PC-3 (cell line): Measurements from ENCODE around the gene SKA1.
A peak's percentile ranks its signal among the peaks of the same experiment; 100 is the strongest.

Experiments used
- EZH2phosphoT487 ChIP-seq: fragments of 300-600 bp; sonication (generic); IDR thresholded peaks from 2 replicates; pipeline ENCODE4 v1.6.1; 2018; ENCODE audit warnings: mild to moderate bottlenecking, antibody characterized with exemption, low read length, borderline replicate concordance
- TF ChIP-seq, protein P1 (sequence below): fragments of 300-600 bp; sonication (generic); conservative IDR thresholded peaks from 2 replicates; pipeline ENCODE4 v1.5.1; 2017; ENCODE audit warnings: antibody characterized with exemption, low read depth, mild to moderate bottlenecking, low read length

DNA sequence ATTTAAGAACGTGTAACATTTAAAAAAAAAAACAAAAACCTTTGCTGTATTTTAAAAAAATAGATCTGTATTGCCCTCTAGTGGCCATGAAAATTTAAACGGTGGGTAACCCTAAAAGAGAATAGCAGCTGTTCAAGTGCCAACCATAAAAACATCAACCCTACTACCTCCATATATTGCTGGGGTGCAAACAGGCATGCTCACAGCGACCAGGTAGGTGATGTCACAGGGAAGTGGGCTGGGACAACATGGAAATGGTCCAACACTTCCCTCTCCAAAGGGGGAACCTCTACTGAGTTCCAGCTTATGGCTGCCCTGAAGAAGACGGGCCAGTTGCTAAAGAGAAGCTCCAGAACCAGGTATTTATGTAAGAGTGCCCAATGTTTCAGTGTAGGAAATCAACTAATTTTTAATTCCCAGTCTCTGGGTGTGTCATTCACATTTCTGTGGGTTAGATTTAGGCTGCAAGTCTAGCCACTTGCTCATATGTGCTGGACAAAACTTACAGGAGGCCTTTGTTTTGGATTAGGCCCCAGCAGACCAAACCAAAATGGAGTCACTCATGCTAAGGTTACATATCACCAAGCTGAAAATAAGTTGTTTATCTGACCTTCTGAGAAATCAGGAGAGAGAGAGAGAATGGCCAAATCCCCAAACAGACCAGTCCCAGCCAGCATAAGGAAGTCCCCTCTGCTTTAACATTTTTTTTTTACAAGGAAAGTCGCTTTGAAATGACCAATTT is 54.5 kb downstream of the SKA1 start:
- TF ChIP-seq, protein P1, sequence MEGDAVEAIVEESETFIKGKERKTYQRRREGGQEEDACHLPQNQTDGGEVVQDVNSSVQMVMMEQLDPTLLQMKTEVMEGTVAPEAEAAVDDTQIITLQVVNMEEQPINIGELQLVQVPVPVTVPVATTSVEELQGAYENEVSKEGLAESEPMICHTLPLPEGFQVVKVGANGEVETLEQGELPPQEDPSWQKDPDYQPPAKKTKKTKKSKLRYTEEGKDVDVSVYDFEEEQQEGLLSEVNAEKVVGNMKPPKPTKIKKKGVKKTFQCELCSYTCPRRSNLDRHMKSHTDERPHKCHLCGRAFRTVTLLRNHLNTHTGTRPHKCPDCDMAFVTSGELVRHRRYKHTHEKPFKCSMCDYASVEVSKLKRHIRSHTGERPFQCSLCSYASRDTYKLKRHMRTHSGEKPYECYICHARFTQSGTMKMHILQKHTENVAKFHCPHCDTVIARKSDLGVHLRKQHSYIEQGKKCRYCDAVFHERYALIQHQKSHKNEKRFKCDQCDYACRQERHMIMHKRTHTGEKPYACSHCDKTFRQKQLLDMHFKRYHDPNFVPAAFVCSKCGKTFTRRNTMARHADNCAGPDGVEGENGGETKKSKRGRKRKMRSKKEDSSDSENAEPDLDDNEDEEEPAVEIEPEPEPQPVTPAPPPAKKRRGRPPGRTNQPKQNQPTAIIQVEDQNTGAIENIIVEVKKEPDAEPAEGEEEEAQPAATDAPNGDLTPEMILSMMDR = peak; percentile 38; the same call in 1 of the 2 replicates
- no peak for TF ChIP-seq EZH2phosphoT487
